Measurements from ENCODE around the gene CBX5. TPM values are rescaled to one million over a fixed set of nuclear protein-coding genes. Genes with fewer than 3 reads are reported as not detected.

The CBX5 gene
- total and polyA plus RNA-seq, 9 of the 15 experiments (the other 6 are each of a cell fraction or from before 2014, with no cell fraction given), result 32.6 to 102 (median 59.2) TPM

- ChIA-PET POLR2A (interaction anchor here (0.6 to 1.4 kb wide), 3 partner anchors 9 to 511 kb away, joined by 3 read pairs; no protein-coding TSS in a partner anchor), CTCF (ENCODE audit: low intra/inter-chr PET ratio) (interaction anchor here (1.2 to 2.6 kb wide), 4 partner anchors 73 to 224 kb away, joined by 3 to 30 read pairs (median 13); partner anchors contain the start of genes HOXC10 and HOXC5)
- no peak for ATAC-seq
- Histone ChIP-seq H4K20me1 (replicated peaks; ENCODE audit: control insufficient read depth, insufficient read depth, low read length) (peaks cover 11% of the 10 kb centered on the region), H3K4me1 (replicated peaks in 1 of 2; ENCODE audit: control insufficient read depth in 2 of 2, insufficient read depth in 2 of 2, low read length in 2 of 2) (peaks cover 6 to 13% of the 10 kb centered on the region in 2 experiments), H3K79me2 (ENCODE audit: control insufficient read depth, insufficient read depth, low read length) (no peaks in the 10 kb centered on the region), H3K9me3 (replicated peaks; ENCODE audit: control insufficient read depth, insufficient read depth, low read depth, low read length) (no peaks in the 10 kb centered on the region; the same call in 1 of the 2 replicates), H3K27me3 (ENCODE audit: control insufficient read depth in 2 of 2, insufficient read depth in 2 of 2, low read length in 2 of 2) (peaks cover 2 to 14% of the 10 kb centered on the region in 2 experiments; a peak in 2 of 5 replicates), H3K9ac (ENCODE audit: insufficient read depth in 1 of 2, low read depth in 2 of 2, low read length in 2 of 2) (no peak overlapping the region), H3K27ac (ENCODE audit: extremely low read depth, low read depth, low read length) (no peak overlapping the region), H3K36me3 (ENCODE audit: control insufficient read depth, insufficient read depth, low read length) (no peaks in the 10 kb centered on the region), H3K4me3 (no peak overlapping the region), H2AFZ (ENCODE audit: low read depth, low read length) (no peak overlapping the region), H3K9me1 (ENCODE audit: control insufficient read depth, insufficient read depth, low read length) (no peaks in the 10 kb centered on the region), H3K4me2 (ENCODE audit: insufficient read depth, low read length) (no peak overlapping the region)
- in situ Hi-C loops (cut with MboI) (loop anchor here (10.0 to 25.0 kb wide), 2 partner anchors 446 to 514 kb away; partner anchors contain the start of gene CISTR), intact Hi-C loops (cut with micrococcal nuclease) (loop anchor here (5.0 to 10.0 kb wide), 2 partner anchors 71 to 444 kb away; no protein-coding TSS in a partner anchor)
- BruUV-seq (replicated peaks), result no TSS peak
- no peak for TF ChIP-seq TCFL5 (CRISPR knock-in tag; conservative IDR thresholded peaks at IDR 0.05)
- TF ChIP-seq ESRRA (IDR thresholded peaks at IDR 0.05; ENCODE audit: borderline replicate concordance, low read depth), result 0 out of 2 replicates have a peak, but pooled peaks have one; percentile 26
- 20% methylated on average over 7 of the region's 7 CpGs for WGBS (ENCODE audit: insufficient coverage, low coverage, missing lambda C conversion rate)
- no peak for DNase-seq (ENCODE audit: extremely low read depth in 1 of 4, low spot score in 3 of 4)
- no peak for FAIRE-seq
Measured at GRCh38 chr12:54208591-54208990, 71.3 kb downstream of the CBX5 start.

- DNase-seq (ENCODE audit: extremely low read depth in 1 of 4, low spot score in 3 of 4), result peak; percentile 83 to 90 (median 88)
- Histone ChIP-seq H2AFZ (ENCODE audit: low read depth, low read length) (no peak overlapping the region), H4K20me1 (replicated peaks; ENCODE audit: control insufficient read depth, insufficient read depth, low read length) (peaks cover 11% of the 10 kb centered on the region), H3K36me3 (ENCODE audit: control insufficient read depth, insufficient read depth, low read length) (no peaks in the 10 kb centered on the region), H3K27ac (ENCODE audit: extremely low read depth, low read depth, low read length) (no peak overlapping the region), H3K4me1 (replicated peaks in 1 of 2; ENCODE audit: control insufficient read depth in 2 of 2, insufficient read depth in 2 of 2, low read length in 2 of 2) (peaks cover 6 to 13% of the 10 kb centered on the region in 2 experiments), H3K27me3 (ENCODE audit: control insufficient read depth in 2 of 2, insufficient read depth in 2 of 2, low read length in 2 of 2) (peaks cover 2 to 14% of the 10 kb centered on the region in 2 experiments; a peak in 2 of 5 replicates), H3K9me1 (ENCODE audit: control insufficient read depth, insufficient read depth, low read length) (no peaks in the 10 kb centered on the region), H3K4me2 (ENCODE audit: insufficient read depth, low read length) (no peak overlapping the region), H3K9me3 (replicated peaks; ENCODE audit: control insufficient read depth, insufficient read depth, low read depth, low read length) (no peaks in the 10 kb centered on the region; the same call in 1 of the 2 replicates), H3K79me2 (ENCODE audit: control insufficient read depth, insufficient read depth, low read length) (no peaks in the 10 kb centered on the region), H3K4me3 (no peak overlapping the region), H3K9ac (ENCODE audit: insufficient read depth in 1 of 2, low read depth in 2 of 2, low read length in 2 of 2) (no peak overlapping the region)
- ChIA-PET CTCF (ENCODE audit: low intra/inter-chr PET ratio) (interaction anchor here (0.9 to 2.6 kb wide), 6 partner anchors 9 to 223 kb away, joined by 3 to 30 read pairs (median 8); partner anchors contain the start of genes HOXC10 and HOXC5), POLR2A (interaction anchor here (0.7 to 1.4 kb wide), 6 partner anchors 10 to 219 kb away, joined by 3 to 5 read pairs (median 3); no protein-coding TSS in a partner anchor)
- intact Hi-C loops (cut with micrococcal nuclease), result loop anchor here (5.0 to 10.0 kb wide), 2 partner anchors 70 to 443 kb away; no protein-coding TSS in a partner anchor
- in situ Hi-C loops (cut with MboI), result loop anchor here (10.0 to 25.0 kb wide), 2 partner anchors 445 to 513 kb away; partner anchors contain the start of gene CISTR
- ATAC-seq, result peak; percentile 94
- 13% methylated on average over 16 of the region's 16 CpGs for WGBS (ENCODE audit: insufficient coverage, low coverage, missing lambda C conversion rate)
- no TSS peak for BruUV-seq (replicated peaks)
- FAIRE-seq, result peak; percentile 93
- TF ChIP-seq TAF9B (IDR thresholded peaks at IDR 0.05; ENCODE audit: partially characterized antibody) (no peak), JUND (IDR thresholded peaks at IDR 0.05; ENCODE audit: borderline replicate concordance, low read depth, low read length) (0 out of 2 replicates have a peak, but pooled peaks have one; percentile 23), JUND (tag; IDR thresholded peaks at IDR 0.05; ENCODE audit: borderline replicate concordance, low read depth, low read length) (no peak; the same call in 2 of the 3 replicates), XRCC5 (IDR thresholded peaks at IDR 0.05; ENCODE audit: low read depth, low read length) (peak; percentile 71; the same call in 1 of the 2 replicates), PML (IDR thresholded peaks at IDR 0.05; ENCODE audit: low read length) (no peak), NR1H2 (CRISPR knock-in tag; IDR thresholded peaks at IDR 0.05) (no peak), PKNOX1 (IDR thresholded peaks at IDR 0.05) (no peak), ELF2 (CRISPR knock-in tag; IDR thresholded peaks at IDR 0.05) (no peak), ZNF695 (CRISPR knock-in tag; IDR thresholded peaks at IDR 0.05) (no peak), NR2C2 (CRISPR knock-in tag; IDR thresholded peaks at IDR 0.05) (0 out of 2 replicates have a peak, but pooled peaks have one; percentile 43), NR2C2 (tag; IDR thresholded peaks at IDR 0.05) (peak; percentile 29; the same call in 1 of the 2 replicates)
Measured at GRCh38 chr12:54207539-54208294, 72.2 kb downstream of the CBX5 start.
